Activated CD4-positive, alpha-beta T cell treated with anti-CD3 and anti-CD28 coated beads, Interleukin-2, amount 50 U/mL, for 4 hours (primary cell): ENCODE measurements around the gene ODAD3.
"Not testable (repeated sequence)": the region's sequence is repeated elsewhere in the genome, so short reads cannot be mapped to it uniquely, and the experiment has no call there.

Experiments
- DNase-seq, 2 experiments: peaks; one replicate each; pipeline ENCODE4 v3.0.0-alpha.2; 2020

Gene ODAD3

GRCh38 chr19:11401808-11402543, 32.9 kb downstream of the ODAD3 start:
- DNase-seq = no peak

GRCh38 chr19:11400798-11401197, 34.1 kb downstream of the ODAD3 start:
- no peak for DNase-seq

- DNase-seq = no peak
These were observed 35.3 kb downstream of the ODAD3 start for GRCh38 chr19:11399667-11400066.

GRCh38 chr19:11397089-11397610, 37.8 kb downstream of the ODAD3 start:
- no peak for DNase-seq

GRCh38 chr19:11390933-11391680, 43.8 kb downstream of the ODAD3 start:
- no peak for DNase-seq

- no peak for DNase-seq
These were observed 44.6 kb downstream of the ODAD3 start for GRCh38 chr19:11390359-11390758.

GRCh38 chr19:11387162-11388034, 47.5 kb downstream of the ODAD3 start:
- no peak for DNase-seq

- DNase-seq = no peak
These were observed 50.2 kb downstream of the ODAD3 start for GRCh38 chr19:11384778-11385129.

- no peak for DNase-seq
These were observed 51.2 kb downstream of the ODAD3 start for GRCh38 chr19:11383706-11384048.

- DNase-seq = peak in 1 of 2 experiments; percentile 16
These were observed 51.8 kb downstream of the ODAD3 start for GRCh38 chr19:11382898-11383705.

GRCh38 chr19:11380653-11381537, 54.0 kb downstream of the ODAD3 start:
- DNase-seq = peak; percentile 96

GRCh38 chr19:11379857-11380350, 55.0 kb downstream of the ODAD3 start:
- DNase-seq = no peak

- DNase-seq = not testable (repeated sequence)
These were observed 55.6 kb downstream of the ODAD3 start for GRCh38 chr19:11379269-11379845.

- no peak for DNase-seq
These were observed 56.4 kb downstream of the ODAD3 start for GRCh38 chr19:11378319-11379189.

GRCh38 chr19:11377756-11378155, 57.2 kb downstream of the ODAD3 start:
- no peak for DNase-seq

- DNase-seq = no peak
These were observed 57.7 kb downstream of the ODAD3 start for GRCh38 chr19:11377237-11377636.

- peak; percentile 57 to 62 for DNase-seq
These were observed 59.6 kb downstream of the ODAD3 start for GRCh38 chr19:11375143-11375948.

GRCh38 chr19:11374433-11375142, 60.3 kb downstream of the ODAD3 start, which contains the start of gene SWSAP1:
Gene SWSAP1, plus strand, starts transcription at chr19:11374666. Its CDS starts 15 bp downstream, at chr19:11374681.
- peak; percentile 96 for DNase-seq
